Sigmoid colon (tissue), 3 donors: ENCODE measurements around the gene PRKN.

Experiments
- POLR2A ChIP-seq, 2 donors: fragments of 450-650 bp; IDR thresholded peaks; one replicate each; pipeline ENCODE4 v1.6.1; 2016; ENCODE audit warnings: antibody characterized with exemption in 2 of 2, mild to moderate bottlenecking in 2 of 2, moderate library complexity in 2 of 2
- TF ChIP-seq, protein P1 (sequence below), 4 experiments: fragments of 450-650 bp in 3 of 4; fragments of 200-600 bp in 1 of 4; IDR thresholded peaks; one replicate each; pipeline ENCODE4 v1.5.1; 2016 to 2019; ENCODE audit warnings: antibody characterized with exemption in 4 of 4, mild to moderate bottlenecking in 3 of 4, moderate library complexity in 2 of 4

DNA sequence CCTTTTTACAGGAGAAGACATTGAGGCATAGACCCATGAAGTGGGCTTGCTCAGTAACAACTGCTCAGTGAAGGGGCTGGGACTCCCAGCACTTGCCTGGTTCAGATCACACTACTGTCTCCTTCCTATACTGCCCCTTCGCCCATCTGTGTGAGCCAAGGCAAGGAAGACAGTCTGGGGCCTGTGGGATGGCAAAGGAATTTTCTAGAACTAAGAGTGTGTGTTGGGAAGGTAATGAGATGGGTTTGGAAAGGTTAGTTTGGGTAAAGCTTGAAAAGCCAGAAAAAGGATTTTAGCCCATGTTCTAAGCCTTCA, 1240.4 kb downstream of the PRKN start:
- no peak for TF ChIP-seq POLR2A (IDR thresholded peaks at IDR 0.05)
- TF ChIP-seq, protein P1, sequence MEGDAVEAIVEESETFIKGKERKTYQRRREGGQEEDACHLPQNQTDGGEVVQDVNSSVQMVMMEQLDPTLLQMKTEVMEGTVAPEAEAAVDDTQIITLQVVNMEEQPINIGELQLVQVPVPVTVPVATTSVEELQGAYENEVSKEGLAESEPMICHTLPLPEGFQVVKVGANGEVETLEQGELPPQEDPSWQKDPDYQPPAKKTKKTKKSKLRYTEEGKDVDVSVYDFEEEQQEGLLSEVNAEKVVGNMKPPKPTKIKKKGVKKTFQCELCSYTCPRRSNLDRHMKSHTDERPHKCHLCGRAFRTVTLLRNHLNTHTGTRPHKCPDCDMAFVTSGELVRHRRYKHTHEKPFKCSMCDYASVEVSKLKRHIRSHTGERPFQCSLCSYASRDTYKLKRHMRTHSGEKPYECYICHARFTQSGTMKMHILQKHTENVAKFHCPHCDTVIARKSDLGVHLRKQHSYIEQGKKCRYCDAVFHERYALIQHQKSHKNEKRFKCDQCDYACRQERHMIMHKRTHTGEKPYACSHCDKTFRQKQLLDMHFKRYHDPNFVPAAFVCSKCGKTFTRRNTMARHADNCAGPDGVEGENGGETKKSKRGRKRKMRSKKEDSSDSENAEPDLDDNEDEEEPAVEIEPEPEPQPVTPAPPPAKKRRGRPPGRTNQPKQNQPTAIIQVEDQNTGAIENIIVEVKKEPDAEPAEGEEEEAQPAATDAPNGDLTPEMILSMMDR (IDR thresholded peaks at IDR 0.05): no peak
